ENCODE measurements around the gene SH3GLB1.

GRCh38 chr1:86666368-86666767 lies 38.0 kb upstream of the SH3GLB1 start:
- TF ChIP-seq GATA3 (IDR thresholded peaks at IDR 0.05; ENCODE audit: low read depth, low read length) (no peak), GATA2 (IDR thresholded peaks at IDR 0.05; ENCODE audit: low read depth, low read length) (no peak)
